HG03175 (cell line): ENCODE data around the gene POLR2J3.
"Not testable (repeated sequence)": the region's sequence is repeated elsewhere in the genome, so short reads cannot be mapped to it uniquely, and the experiment has no call there.

Experiments
- ATAC-seq: cut with Tn5 transposase; IDR thresholded peaks from one replicate; pipeline ENCODE4 v1.9.1; 2021; ENCODE audit warnings: mild to moderate bottlenecking, moderate library complexity; ENCODE audit not compliant: unreplicated experiment

Gene POLR2J3

DNA sequence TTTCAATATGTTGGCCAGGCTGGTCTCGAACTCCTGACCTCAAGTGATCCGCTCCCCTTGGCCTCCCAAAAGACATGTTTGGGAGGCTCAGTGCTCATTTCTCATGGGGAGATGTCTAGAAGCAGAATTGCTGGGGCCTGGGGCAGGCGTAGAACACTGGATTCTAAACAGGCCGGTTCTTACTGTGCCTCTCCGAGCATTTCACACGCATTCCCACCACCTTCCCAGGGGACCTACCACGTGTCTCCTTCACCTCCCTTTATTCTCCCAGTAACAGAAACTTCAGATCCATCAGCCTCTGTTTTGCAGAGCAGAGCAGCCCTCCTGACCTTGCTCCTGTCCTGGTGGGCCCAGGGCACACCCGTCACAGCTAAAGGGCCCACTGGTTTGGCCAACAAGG lies 45.2 kb downstream of the POLR2J3 start:
- ATAC-seq: not testable (repeated sequence)

DNA sequence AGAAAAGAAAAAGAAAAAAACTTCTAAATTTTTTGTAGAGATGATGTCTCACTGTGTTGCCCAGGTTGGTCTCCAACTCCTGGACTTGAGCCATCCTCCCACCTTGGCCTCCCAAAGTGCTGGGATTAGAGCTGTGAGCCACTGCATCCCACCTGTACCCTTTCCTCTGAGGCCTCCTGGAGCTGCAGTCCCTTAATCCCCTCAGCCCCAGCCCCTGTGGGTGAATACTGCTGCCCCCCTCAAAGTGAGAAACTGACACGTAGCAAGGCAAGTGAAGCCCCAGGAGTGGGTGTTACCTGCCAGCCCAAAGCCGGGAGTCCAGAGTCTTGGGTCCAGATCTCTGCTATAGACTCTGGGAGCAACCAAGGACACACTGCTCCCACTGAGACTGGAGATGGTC lies 47.6 kb downstream of the POLR2J3 start:
- not testable (repeated sequence) for ATAC-seq

DNA sequence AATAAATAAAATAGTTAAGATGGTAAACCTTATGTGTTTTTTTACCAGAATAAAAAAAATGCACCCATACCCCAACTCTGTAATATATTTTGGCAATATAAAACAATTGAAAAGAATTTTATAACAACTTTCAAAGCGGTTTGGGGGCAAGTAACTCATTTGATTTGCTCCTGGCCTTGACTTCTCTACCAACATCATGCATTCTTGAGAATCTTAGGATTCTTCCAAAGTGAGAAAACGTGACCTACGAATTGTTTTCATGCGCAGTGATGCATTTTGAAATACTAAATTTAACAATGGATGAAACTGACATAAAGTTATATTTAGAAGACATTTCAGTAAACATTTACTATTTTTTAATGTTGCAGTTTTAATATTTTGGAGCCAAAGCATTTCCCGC lies 51.6 kb downstream of the POLR2J3 start:
- ATAC-seq: not testable (repeated sequence)

DNA sequence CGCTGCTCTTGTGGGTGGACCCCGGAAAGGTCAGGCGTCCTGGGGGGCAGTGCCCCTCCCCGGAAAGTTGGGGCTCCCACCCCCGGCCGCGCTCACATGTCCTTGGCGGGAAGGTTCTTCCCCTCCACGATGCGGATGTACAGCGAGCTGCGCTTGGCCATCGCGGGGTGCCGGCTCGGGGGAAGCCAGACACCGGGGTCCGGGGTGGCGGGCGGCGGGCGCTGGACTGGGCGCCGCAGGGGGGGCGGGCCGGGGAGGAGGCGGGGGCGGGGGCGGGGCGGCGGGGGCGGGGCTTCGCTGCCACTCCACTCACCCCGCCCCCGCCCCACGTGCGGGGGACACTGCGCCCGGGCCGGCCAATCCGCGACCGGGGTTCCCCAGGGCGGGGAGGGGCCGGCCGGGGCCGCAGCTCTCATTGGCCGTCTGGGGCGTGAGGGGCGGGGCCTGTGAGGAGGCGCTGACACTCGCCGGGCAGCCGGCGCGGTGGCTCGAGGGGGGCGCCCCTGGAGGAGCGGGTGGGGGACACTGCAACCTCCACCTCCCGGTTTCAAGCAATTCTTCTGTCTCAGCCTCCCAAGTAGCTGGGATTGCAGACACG lies 54.7 kb downstream of the POLR2J3 start, which contains the start of gene RASA4B:
Gene RASA4B (minus strand): TSS at position 228 of the 598 bp plus-strand sequence. CDS start 67 bp downstream, at position 161.
- ATAC-seq: peak; percentile 75
